GM12891 (cell line): Measurements from ENCODE around the gene CDC42EP4.

ENCODE experiments used
- POLR2A ChIP-seq: IDR thresholded peaks from 2 replicates; pipeline ENCODE4 v1.6.1; 2011; ENCODE audit warnings: low read depth, low read length, control low read depth
- POLR2AphosphoS5 ChIP-seq: IDR thresholded peaks from 2 replicates; pipeline ENCODE4 v1.6.1; 2011; ENCODE audit warnings: low read depth, low read length, control low read depth

GRCh38 chr17:73316919-73317505 is 5.2 kb upstream of the CDC42EP4 start:
- TF ChIP-seq POLR2AphosphoS5 (no peak), POLR2A (no peak)
